Fibroblast of skin of abdomen (primary cell): ENCODE measurements around the gene D2HGDH.
"Not testable (repeated sequence)": the region's sequence is repeated elsewhere in the genome, so short reads cannot be mapped to it uniquely, and the experiment has no call there.

Experiments
- DNase-seq: peaks from one replicate; pipeline ENCODE4 v3.0.0-alpha.2; 2013

The D2HGDH gene

GRCh38 chr2:241751152-241751551, 16.7 kb downstream of the D2HGDH start:
- DNase-seq = no peak

- DNase-seq = no peak
Measured at GRCh38 chr2:241751776-241752175, 17.3 kb downstream of the D2HGDH start.

- DNase-seq = no peak
Measured at GRCh38 chr2:241752253-241752652, 17.8 kb downstream of the D2HGDH start.

- DNase-seq = no peak
Measured at GRCh38 chr2:241752689-241753276, 18.4 kb downstream of the D2HGDH start.

GRCh38 chr2:241753493-241753892, 19.1 kb downstream of the D2HGDH start:
- no peak for DNase-seq

GRCh38 chr2:241754042-241754441, 19.6 kb downstream of the D2HGDH start:
- DNase-seq = no peak

GRCh38 chr2:241755166-241755565, 20.7 kb downstream of the D2HGDH start:
- DNase-seq = no peak

GRCh38 chr2:241755777-241756176, 21.3 kb downstream of the D2HGDH start:
- no peak for DNase-seq

GRCh38 chr2:241759067-241759807, 24.8 kb downstream of the D2HGDH start:
- DNase-seq = no peak

- DNase-seq = not testable (repeated sequence)
Measured at GRCh38 chr2:241759893-241760292, 25.5 kb downstream of the D2HGDH start.

- no peak for DNase-seq
Measured at GRCh38 chr2:241760301-241760771, 25.9 kb downstream of the D2HGDH start.

GRCh38 chr2:241762321-241762932, 28.0 kb downstream of the D2HGDH start:
- no peak for DNase-seq

GRCh38 chr2:241762933-241763369, 28.5 kb downstream of the D2HGDH start:
- no peak for DNase-seq

GRCh38 chr2:241763551-241764274, 29.3 kb downstream of the D2HGDH start:
- DNase-seq = no peak

- DNase-seq = no peak
Measured at GRCh38 chr2:241764275-241765241, 30.1 kb downstream of the D2HGDH start.

GRCh38 chr2:241767464-241768250, 33.2 kb downstream of the D2HGDH start:
- DNase-seq = no peak

- DNase-seq = no peak
Measured at GRCh38 chr2:241768251-241768711, 33.9 kb downstream of the D2HGDH start.

- DNase-seq = no peak
Measured at GRCh38 chr2:241768850-241769249, 34.4 kb downstream of the D2HGDH start.

- no peak for DNase-seq
Measured at GRCh38 chr2:241769819-241770184, 35.4 kb downstream of the D2HGDH start.

- DNase-seq = no peak
Measured at GRCh38 chr2:241770185-241770935, 35.9 kb downstream of the D2HGDH start.
